ACC112 (cell line): Measurements from ENCODE around the gene NCDN.

Source experiments
- H2AFZ ChIP-seq: fragments of 200-600 bp; sonication (generic); one replicate; pipeline ENCODE4 v1.6.0; 2017; ENCODE audit warnings: antibody characterized with exemption, low read length; ENCODE audit not compliant: unreplicated experiment
- H3K27ac ChIP-seq: fragments of 200-600 bp; sonication (generic); 2 replicates; pipeline ENCODE4 v1.5.1; 2014; ENCODE audit warnings: low read depth, mild to moderate bottlenecking, antibody characterized with exemption, low read length, moderate library complexity
- H3K27me3 ChIP-seq: fragments of 200-600 bp; sonication (generic); 2 replicates; pipeline ENCODE4 v1.6.1; 2014; ENCODE audit warnings: mild to moderate bottlenecking, antibody characterized with exemption, low read length, moderate library complexity, mixed read lengths; ENCODE audit not compliant: insufficient read depth
- H3K36me3 ChIP-seq: fragments of 200-600 bp; sonication (generic); 2 replicates; pipeline ENCODE4 v1.6.1; 2016; ENCODE audit warnings: mild to moderate bottlenecking, antibody characterized with exemption, low read length, moderate library complexity, mixed read lengths; ENCODE audit not compliant: insufficient read depth
- H3K4me1 ChIP-seq: fragments of 200-600 bp; sonication (generic); one replicate; pipeline ENCODE4 v1.6.1; 2016; ENCODE audit warnings: low read length, mixed read lengths; ENCODE audit not compliant: insufficient read depth, unreplicated experiment, control insufficient read depth
- H3K4me3 ChIP-seq: fragments of 200-600 bp; sonication (generic); 2 replicates; pipeline ENCODE4 v1.5.1; 2014; ENCODE audit warnings: mild to moderate bottlenecking, low read depth, low read length
- H3K79me2 ChIP-seq: fragments of 200-600 bp; sonication (generic); one replicate; pipeline ENCODE4 v1.6.0; 2016; ENCODE audit warnings: low read length; ENCODE audit not compliant: control insufficient read depth, unreplicated experiment, insufficient read depth

The NCDN gene

GRCh38 chr1:35591211-35591610 lies 33.6 kb downstream of the NCDN start:
- no peaks in the 10 kb centered on the region; the same call in 1 of the 2 replicates for H3K36me3 ChIP-seq

GRCh38 chr1:35592991-35593769 lies 35.6 kb downstream of the NCDN start:
- H3K79me2 ChIP-seq = no peaks in the 10 kb centered on the region
- H3K27me3 ChIP-seq = no peaks in the 10 kb centered on the region
- H3K4me3 ChIP-seq = no peak overlapping the region
- H3K27ac ChIP-seq = no peak overlapping the region
- no peak overlapping the region for H2AFZ ChIP-seq
- no peaks in the 10 kb centered on the region for H3K4me1 ChIP-seq
- H3K36me3 ChIP-seq = no peaks in the 10 kb centered on the region; the same call in 1 of the 2 replicates

More at GRCh38 chr1:35591211-35591610, 33.6 kb downstream of the NCDN start:
- H3K4me3 ChIP-seq = no peak overlapping the region
- no peaks in the 10 kb centered on the region for H3K4me1 ChIP-seq
- no peaks in the 10 kb centered on the region for H3K27me3 ChIP-seq
- no peaks in the 10 kb centered on the region for H3K79me2 ChIP-seq
- H2AFZ ChIP-seq = no peak overlapping the region
- H3K27ac ChIP-seq = no peak overlapping the region

- no peak overlapping the region for H3K27ac ChIP-seq
- H3K79me2 ChIP-seq = no peaks in the 10 kb centered on the region
- H2AFZ ChIP-seq = no peak overlapping the region
- no peak overlapping the region for H3K4me3 ChIP-seq
- H3K36me3 ChIP-seq = no peaks in the 10 kb centered on the region; the same call in 1 of the 2 replicates
- no peaks in the 10 kb centered on the region for H3K4me1 ChIP-seq
- H3K27me3 ChIP-seq = no peaks in the 10 kb centered on the region
These were observed 36.6 kb downstream of the NCDN start for GRCh38 chr1:35594005-35594760.

GRCh38 chr1:35595684-35596083 lies 38.1 kb downstream of the NCDN start:
- H3K79me2 ChIP-seq = no peaks in the 10 kb centered on the region
- no peaks in the 10 kb centered on the region for H3K4me1 ChIP-seq
- H2AFZ ChIP-seq = no peak overlapping the region
- H3K4me3 ChIP-seq = no peak overlapping the region
- H3K36me3 ChIP-seq = no peaks in the 10 kb centered on the region; the same call in 1 of the 2 replicates
- H3K27ac ChIP-seq = no peak overlapping the region
- no peaks in the 10 kb centered on the region for H3K27me3 ChIP-seq

DNA sequence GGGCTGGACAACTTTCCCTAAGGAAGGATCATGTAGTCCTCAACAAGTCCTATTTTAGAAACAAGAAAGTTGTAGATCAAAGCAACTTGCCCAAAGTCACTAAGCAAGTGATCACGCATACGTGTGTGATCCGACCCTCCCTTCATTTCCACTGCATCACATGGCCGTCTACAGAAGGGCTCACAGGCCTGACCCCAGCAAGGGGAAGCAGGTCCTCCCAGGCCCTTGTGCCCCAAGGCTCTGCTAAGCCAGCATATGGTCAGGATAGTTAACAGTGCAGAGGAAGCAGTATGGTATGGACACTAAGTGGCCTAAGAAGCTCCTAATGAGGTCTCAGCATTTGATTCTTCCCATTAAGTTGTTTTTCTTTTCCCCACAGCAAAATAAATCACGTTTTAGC lies 40.3 kb downstream of the NCDN start:
- Histone ChIP-seq H3K4me3 (no peak overlapping the region), H3K36me3 (peaks cover 11% of the 10 kb centered on the region), H3K79me2 (no peaks in the 10 kb centered on the region), H3K4me1 (no peaks in the 10 kb centered on the region), H2AFZ (no peak overlapping the region), H3K27me3 (no peaks in the 10 kb centered on the region), H3K27ac (no peak overlapping the region)

GRCh38 chr1:35598895-35599294 lies 41.3 kb downstream of the NCDN start:
- H3K4me3 ChIP-seq = no peak overlapping the region
- no peak overlapping the region for H2AFZ ChIP-seq
- H3K27ac ChIP-seq = no peak overlapping the region
- no peaks in the 10 kb centered on the region for H3K79me2 ChIP-seq
- H3K36me3 ChIP-seq = peaks cover 19% of the 10 kb centered on the region
- H3K4me1 ChIP-seq = no peaks in the 10 kb centered on the region
- H3K27me3 ChIP-seq = no peaks in the 10 kb centered on the region

- peaks cover 19% of the 10 kb centered on the region for H3K36me3 ChIP-seq
- no peak overlapping the region for H3K4me3 ChIP-seq
- H3K4me1 ChIP-seq = no peaks in the 10 kb centered on the region
- H2AFZ ChIP-seq = no peak overlapping the region
- no peaks in the 10 kb centered on the region for H3K79me2 ChIP-seq
- no peak overlapping the region for H3K27ac ChIP-seq
- H3K27me3 ChIP-seq = no peaks in the 10 kb centered on the region
These were observed 41.8 kb downstream of the NCDN start for GRCh38 chr1:35599411-35599810.

DNA sequence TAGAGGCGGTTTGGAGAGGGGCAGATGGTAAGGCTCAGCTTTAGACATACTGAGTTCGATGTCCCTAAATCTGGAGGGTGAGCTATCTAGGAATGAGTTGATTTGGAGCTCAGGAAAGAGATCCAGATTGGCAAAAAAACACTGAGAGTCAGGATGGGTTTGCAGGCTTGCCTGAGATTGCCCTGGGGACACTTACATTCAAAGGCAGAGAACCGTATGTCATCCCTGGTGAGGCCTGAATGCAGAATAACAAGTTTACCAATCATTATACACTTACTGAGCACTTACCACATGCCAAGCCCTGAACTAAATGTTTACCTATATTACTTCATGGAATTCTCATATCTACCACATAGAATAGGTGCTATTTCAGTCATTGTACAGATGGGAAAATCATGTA lies 43.0 kb downstream of the NCDN start:
- no peak overlapping the region for H3K4me3 ChIP-seq
- no peaks in the 10 kb centered on the region for H3K27me3 ChIP-seq
- H3K79me2 ChIP-seq = peaks cover 3% of the 10 kb centered on the region
- H3K4me1 ChIP-seq = peaks cover 4% of the 10 kb centered on the region
- peaks cover 19% of the 10 kb centered on the region for H3K36me3 ChIP-seq
- no peak overlapping the region for H3K27ac ChIP-seq
- no peak overlapping the region for H2AFZ ChIP-seq

- Histone ChIP-seq H3K79me2 (peaks cover 21% of the 10 kb centered on the region), H3K27me3 (no peaks in the 10 kb centered on the region), H3K4me3 (no peak overlapping the region), H2AFZ (no peak overlapping the region), H3K4me1 (peaks cover 20% of the 10 kb centered on the region), H3K27ac (no peak overlapping the region), H3K36me3 (peaks cover 33% of the 10 kb centered on the region)
These were observed 45.9 kb downstream of the NCDN start for GRCh38 chr1:35603468-35603867.

- Histone ChIP-seq H3K36me3 (peaks cover 38% of the 10 kb centered on the region), H3K79me2 (peaks cover 21% of the 10 kb centered on the region), H2AFZ (no peak overlapping the region), H3K27ac (no peak overlapping the region), H3K4me1 (peaks cover 20% of the 10 kb centered on the region), H3K27me3 (no peaks in the 10 kb centered on the region), H3K4me3 (no peak overlapping the region)
These were observed 46.3 kb downstream of the NCDN start for GRCh38 chr1:35603941-35604340.
